Neural progenitor cell (in vitro differentiated cells): Measurements from ENCODE around the gene TAF8. TPM values are rescaled to one million over a fixed set of nuclear protein-coding genes. Genes with fewer than 3 reads are reported as not detected.

Experiments used
- DNase-seq: peaks from one replicate; pipeline ENCODE4 v3.0.0-alpha.2; 2016; ENCODE audit warnings: low spot score
- H2AFZ ChIP-seq: fragments of 200-600 bp; sonication (generic); replicated peaks from 2 replicates; pipeline ENCODE4 v1.6.1; 2016; ENCODE audit warnings: antibody characterized with exemption
- H3F3A ChIP-seq: fragments of 200-600 bp; sonication (generic); 2 replicates; pipeline ENCODE4 v1.6.1; 2016; ENCODE audit warnings: antibody characterized with exemption, low read depth
- H3K27ac ChIP-seq: fragments of 200-600 bp; sonication (generic); 2 replicates; pipeline ENCODE4 v1.5.1; 2016; ENCODE audit warnings: mild to moderate bottlenecking
- H3K27me3 ChIP-seq: fragments of 200-600 bp; sonication (generic); 2 replicates; pipeline ENCODE4 v1.6.1; 2016; ENCODE audit warnings: mild to moderate bottlenecking, moderate library complexity
- H3K36me3 ChIP-seq: fragments of 200-600 bp; sonication (generic); 2 replicates; pipeline ENCODE4 v1.5.1; 2016
- H3K4me1 ChIP-seq: fragments of 200-600 bp; sonication (generic); 2 replicates; pipeline ENCODE4 v1.6.1; 2016; ENCODE audit warnings: mixed run types
- H3K4me2 ChIP-seq: fragments of 200-600 bp; sonication (generic); 2 replicates; pipeline ENCODE4 v1.6.1; 2016
- H3K4me3 ChIP-seq: fragments of 200-600 bp; sonication (generic); 2 replicates; pipeline ENCODE4 v1.5.1; 2016
- H3K79me2 ChIP-seq: fragments of 200-600 bp; sonication (generic); 2 replicates; pipeline ENCODE4 v1.6.1; 2016; ENCODE audit warnings: low read depth
- H3K9ac ChIP-seq: fragments of 200-600 bp; sonication (generic); 2 replicates; pipeline ENCODE4 v1.6.1; 2016
- H3K9me3 ChIP-seq: fragments of 200-600 bp; sonication (generic); 2 replicates; pipeline ENCODE4 v1.5.1; 2016; ENCODE audit warnings: low read depth
- H4K20me1 ChIP-seq: fragments of 200-600 bp; sonication (generic); 2 replicates; pipeline ENCODE4 v1.6.1; 2016; ENCODE audit warnings: low read depth
- H3K27ac Mint-ChIP-seq: 3 replicates; pipeline ENCODE4 v1.8.0; 2021; ENCODE audit warnings: mixed read lengths
- H3K27me3 Mint-ChIP-seq: 2 replicates; pipeline ENCODE4 v1.8.0; 2022; ENCODE audit warnings: low read depth, mild to moderate bottlenecking, inconsistent platforms, moderate library complexity, mixed read lengths; ENCODE audit not compliant: insufficient read depth
- H3K36me3 Mint-ChIP-seq: 3 replicates; pipeline ENCODE4 v1.8.0; 2021; ENCODE audit warnings: mixed read lengths
- H3K4me1 Mint-ChIP-seq: 3 replicates; pipeline ENCODE4 v1.8.0; 2021; ENCODE audit warnings: mixed read lengths
- H3K4me3 Mint-ChIP-seq: 3 replicates; pipeline ENCODE4 v1.8.0; 2021; ENCODE audit warnings: mild to moderate bottlenecking, moderate library complexity, mixed read lengths
- H3K9me3 Mint-ChIP-seq: 3 replicates; pipeline ENCODE4 v1.8.0; 2020; ENCODE audit warnings: mixed read lengths
- CTCF ChIP-seq: fragments of 200-600 bp; sonication (generic); IDR thresholded peaks from 2 replicates; pipeline ENCODE4 v1.5.1; 2017; ENCODE audit warnings: antibody characterized with exemption, mild to moderate bottlenecking
- EZH2 ChIP-seq: fragments of 200-600 bp; sonication (generic); IDR thresholded peaks from 2 replicates; pipeline ENCODE4 v1.6.1; 2017; ENCODE audit warnings: antibody characterized with exemption, mild to moderate bottlenecking, moderate library complexity
- EZH2phosphoT487 ChIP-seq: fragments of 200-600 bp; sonication (generic); IDR thresholded peaks from 2 replicates; pipeline ENCODE4 v1.6.1; 2017; ENCODE audit warnings: antibody characterized with exemption
- total RNA-seq: library from RNA; depleted of rRNA; stranded (reverse); fragments of >200 nt; gene quantifications from 2 replicates; pipeline ENCODE4 v1.2.3, GENCODE V29; 2015; ENCODE audit warnings: low replicate concordance

Gene TAF8
- total RNA-seq, 1 donor from 2014 or later: 38.0 TPM

GRCh38 chr6:42075159-42075838 is 25.0 kb downstream of the TAF8 start:
- Histone ChIP-seq H3K27ac (no peak overlapping the region), H3K9me3 (no peaks in the 10 kb centered on the region), H3K36me3 (no peaks in the 10 kb centered on the region), H3K4me3 (no peak overlapping the region), H2AFZ (no peak overlapping the region), H3F3A (peaks cover 7% of the 10 kb centered on the region), H4K20me1 (peaks cover 4% of the 10 kb centered on the region), H3K79me2 (no peaks in the 10 kb centered on the region), H3K27me3 (no peaks in the 10 kb centered on the region), H3K9ac (no peak overlapping the region), H3K4me2 (no peak overlapping the region), H3K4me1 (no peaks in the 10 kb centered on the region)
- Mint-ChIP-seq H3K4me3 (no peak overlapping the region), H3K9me3 (no peaks in the 10 kb centered on the region), H3K27ac (no peak overlapping the region), H3K4me1 (no peaks in the 10 kb centered on the region), H3K36me3 (peaks cover 26% of the 10 kb centered on the region), H3K27me3 (peaks cover 2% of the 10 kb centered on the region)
- peak; percentile 74 for DNase-seq
- TF ChIP-seq CTCF: peak; percentile 89
- TF ChIP-seq EZH2: no peak

GRCh38 chr6:42078386-42078785 is 28.1 kb downstream of the TAF8 start:
- DNase-seq: no peak
- H3K9me3 Mint-ChIP-seq: no peaks in the 10 kb centered on the region
- H3K4me2 ChIP-seq: no peak overlapping the region
- H3K79me2 ChIP-seq: no peaks in the 10 kb centered on the region
- H3K27me3 ChIP-seq: no peaks in the 10 kb centered on the region
- no peaks in the 10 kb centered on the region for H3K36me3 ChIP-seq
- TF ChIP-seq CTCF: no peak
- no peak for TF ChIP-seq EZH2
- no peak for TF ChIP-seq EZH2phosphoT487
- H3K27ac ChIP-seq: no peak overlapping the region
- peaks cover 4% of the 10 kb centered on the region for H4K20me1 ChIP-seq
- peaks cover 2% of the 10 kb centered on the region for H3K27me3 Mint-ChIP-seq
- H2AFZ ChIP-seq: no peak overlapping the region
- no peaks in the 10 kb centered on the region for H3K4me1 ChIP-seq
- H3K9me3 ChIP-seq: no peaks in the 10 kb centered on the region
- H3K4me3 ChIP-seq: no peak overlapping the region
- no peak overlapping the region for H3K4me3 Mint-ChIP-seq
- no peak overlapping the region for H3K27ac Mint-ChIP-seq
- peaks cover 19% of the 10 kb centered on the region for H3K36me3 Mint-ChIP-seq
- H3F3A ChIP-seq: peaks cover 7% of the 10 kb centered on the region
- H3K9ac ChIP-seq: no peak overlapping the region
- no peaks in the 10 kb centered on the region for H3K4me1 Mint-ChIP-seq

- no peaks in the 10 kb centered on the region for H3K9me3 Mint-ChIP-seq
- Histone ChIP-seq H3K9me3 (no peaks in the 10 kb centered on the region), H3F3A (peaks cover 4% of the 10 kb centered on the region), H3K4me2 (no peak overlapping the region), H3K4me1 (no peaks in the 10 kb centered on the region), H2AFZ (no peak overlapping the region), H3K36me3 (no peaks in the 10 kb centered on the region), H3K4me3 (no peak overlapping the region), H3K27ac (no peak overlapping the region), H3K9ac (no peak overlapping the region), H3K27me3 (no peaks in the 10 kb centered on the region), H3K79me2 (no peaks in the 10 kb centered on the region), H4K20me1 (peaks cover 4% of the 10 kb centered on the region)
- DNase-seq: no peak
- no peak overlapping the region for H3K4me3 Mint-ChIP-seq
- no peak overlapping the region for H3K27ac Mint-ChIP-seq
- peaks cover 14% of the 10 kb centered on the region for H3K36me3 Mint-ChIP-seq
- TF ChIP-seq CTCF (no peak), EZH2 (no peak), EZH2phosphoT487 (no peak)
- no peaks in the 10 kb centered on the region for H3K4me1 Mint-ChIP-seq
- peaks cover 2% of the 10 kb centered on the region for H3K27me3 Mint-ChIP-seq
Measured at GRCh38 chr6:42079941-42080464, 29.7 kb downstream of the TAF8 start.
